ENCODE results near the gene SLC39A11.
A peak's percentile ranks its signal among the peaks of the same experiment; 100 is the strongest.
"Not testable (repeated sequence)": the region's sequence is repeated elsewhere in the genome, so short reads cannot be mapped to it uniquely, and the experiment has no call there.

Gene SLC39A11

GRCh38 chr17:73013301-73013700 lies 79.2 kb downstream of the SLC39A11 start:
- DNase-seq (ENCODE audit: low read depth, low spot score), result peak; percentile 21

DNA sequence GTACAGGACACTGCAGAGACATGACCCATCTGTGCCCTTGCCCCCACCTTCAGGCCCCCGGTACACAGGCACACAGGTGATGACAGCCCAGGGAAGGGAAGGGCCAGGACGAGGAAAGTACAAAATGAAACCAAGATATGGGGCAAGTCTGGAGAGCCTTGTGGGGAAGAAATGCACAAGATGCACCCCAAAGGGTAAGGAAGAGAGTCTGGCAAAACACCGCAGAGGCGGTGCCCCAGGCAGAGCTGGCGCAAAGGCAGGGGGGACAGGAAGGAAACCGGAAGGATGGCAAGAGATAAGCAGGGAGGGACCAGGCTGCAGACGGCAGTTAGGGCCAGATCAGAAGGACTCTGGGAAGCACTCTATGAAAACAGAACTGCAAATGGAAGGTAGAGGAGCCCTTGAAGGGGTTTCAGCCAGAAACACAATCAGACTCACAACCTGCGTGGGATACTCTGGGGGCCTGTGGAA lies 81.4 kb downstream of the SLC39A11 start:
- DNase-seq (ENCODE audit: low read depth, low spot score), result no peak

DNA sequence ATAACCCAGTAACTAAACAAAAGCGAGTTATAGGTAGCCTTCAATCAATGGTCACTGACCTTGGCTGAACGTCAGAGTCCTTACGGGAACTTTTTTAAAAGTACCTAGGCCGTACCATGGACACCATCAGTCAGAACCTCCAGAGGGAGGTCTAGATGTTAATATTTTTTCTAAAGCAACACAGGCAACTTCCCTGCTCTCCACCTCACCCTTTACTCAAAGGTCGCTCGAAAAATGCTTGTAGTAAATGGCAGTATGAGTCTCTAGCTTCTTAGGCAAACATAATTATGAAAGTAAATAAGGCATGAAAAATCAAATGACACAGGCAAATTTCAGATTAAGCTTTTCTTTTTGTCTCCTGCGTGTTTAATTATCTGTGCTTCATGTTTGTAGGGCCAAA lies 82.1 kb downstream of the SLC39A11 start:
- no peak for DNase-seq (ENCODE audit: low read depth, low spot score)

DNA sequence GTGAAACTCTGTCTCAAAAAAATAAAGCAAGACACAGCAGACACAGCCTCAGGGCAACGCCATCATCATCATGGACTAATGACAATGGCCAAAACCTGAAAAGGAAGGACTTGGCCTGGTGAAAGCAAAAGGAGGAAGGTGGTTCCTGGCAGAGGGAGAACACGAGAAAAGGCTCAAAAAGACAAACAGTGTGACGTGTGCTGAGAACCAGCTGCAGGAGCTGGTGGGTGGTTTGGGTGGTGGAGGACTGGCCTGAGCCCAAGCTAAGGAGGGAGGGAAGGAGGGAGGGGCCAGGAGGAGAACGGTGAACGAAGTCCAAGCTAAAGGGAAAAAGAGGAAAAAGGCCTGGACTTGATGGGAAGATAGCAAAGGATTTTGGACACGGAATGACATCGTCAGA lies 85.1 kb downstream of the SLC39A11 start:
- peak; percentile 55 for DNase-seq (ENCODE audit: low read depth, low spot score)

DNA sequence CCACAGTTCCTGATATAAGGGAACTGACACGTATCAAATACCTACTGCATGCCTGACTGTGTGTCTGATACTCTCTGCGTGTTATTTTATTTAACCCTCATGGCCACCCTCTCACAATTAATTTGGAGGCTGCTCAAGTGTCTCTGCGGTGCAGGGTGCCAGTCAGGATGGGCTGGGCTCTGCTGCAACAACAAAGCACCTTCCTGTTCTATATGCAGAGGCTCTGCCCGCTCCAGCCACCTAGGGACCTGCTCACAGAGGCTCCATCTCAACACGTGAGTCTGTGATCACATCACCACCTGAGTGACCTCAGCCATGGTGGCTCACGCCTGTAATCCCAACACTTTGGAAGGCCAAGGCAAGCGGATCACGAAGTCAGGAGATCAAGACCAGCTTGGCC lies 87.1 kb downstream of the SLC39A11 start:
- DNase-seq (ENCODE audit: low read depth, low spot score), result no peak

- DNase-seq (ENCODE audit: low read depth, low spot score), result no peak
These were observed 89.0 kb downstream of the SLC39A11 start for GRCh38 chr17:73003487-73003886.

GRCh38 chr17:73000832-73001231 lies 91.7 kb downstream of the SLC39A11 start:
- no peak for DNase-seq (ENCODE audit: low read depth, low spot score)

DNA sequence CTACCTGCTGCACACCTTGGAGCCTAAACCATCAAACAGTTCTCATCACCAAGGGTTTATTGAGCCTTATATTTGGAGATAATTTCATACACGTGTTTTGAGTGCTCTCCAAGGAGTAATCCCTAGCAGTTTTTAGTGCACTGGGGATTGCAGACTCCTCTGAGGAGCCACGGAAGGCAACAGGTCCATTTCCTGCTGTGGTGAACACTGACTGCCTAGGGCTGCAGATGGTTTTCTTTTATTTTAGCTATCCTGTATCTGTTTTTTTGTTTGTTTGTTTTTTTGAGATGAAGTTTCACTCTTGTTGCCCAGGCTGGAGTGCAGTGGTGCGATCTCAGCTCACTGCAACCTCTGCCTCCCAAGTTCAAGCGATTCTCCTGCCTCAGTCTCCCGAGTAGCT lies 93.0 kb downstream of the SLC39A11 start:
- not testable (repeated sequence) for DNase-seq (ENCODE audit: low read depth, low spot score)

GRCh38 chr17:72998343-72998742 lies 94.1 kb downstream of the SLC39A11 start:
- DNase-seq (ENCODE audit: low read depth, low spot score), result no peak

- no peak for DNase-seq (ENCODE audit: low read depth, low spot score)
These were observed 94.9 kb downstream of the SLC39A11 start for GRCh38 chr17:72997559-72997958.

DNA sequence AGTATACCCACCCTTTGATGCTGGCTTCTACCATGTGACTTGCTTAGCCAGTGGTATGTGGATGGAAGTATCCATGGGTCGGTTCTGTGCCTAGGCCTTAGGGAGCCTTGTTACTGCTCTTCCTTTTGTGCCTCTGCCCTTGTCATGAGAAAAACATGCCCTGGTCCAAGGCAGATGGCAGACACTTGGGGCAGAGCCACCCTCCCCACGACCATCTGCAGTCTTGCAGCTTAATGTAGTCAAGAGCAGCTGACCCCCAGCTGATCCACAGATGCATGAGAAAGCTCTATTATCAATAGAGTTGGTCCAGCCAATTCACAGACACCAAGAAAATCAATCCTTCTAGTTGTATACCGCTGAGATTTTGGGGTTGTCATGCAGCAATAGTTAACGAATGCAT lies 95.7 kb downstream of the SLC39A11 start:
- DNase-seq (ENCODE audit: low read depth, low spot score), result no peak

- no peak for DNase-seq (ENCODE audit: low read depth, low spot score)
These were observed 97.4 kb downstream of the SLC39A11 start for GRCh38 chr17:72995008-72995656.

DNA sequence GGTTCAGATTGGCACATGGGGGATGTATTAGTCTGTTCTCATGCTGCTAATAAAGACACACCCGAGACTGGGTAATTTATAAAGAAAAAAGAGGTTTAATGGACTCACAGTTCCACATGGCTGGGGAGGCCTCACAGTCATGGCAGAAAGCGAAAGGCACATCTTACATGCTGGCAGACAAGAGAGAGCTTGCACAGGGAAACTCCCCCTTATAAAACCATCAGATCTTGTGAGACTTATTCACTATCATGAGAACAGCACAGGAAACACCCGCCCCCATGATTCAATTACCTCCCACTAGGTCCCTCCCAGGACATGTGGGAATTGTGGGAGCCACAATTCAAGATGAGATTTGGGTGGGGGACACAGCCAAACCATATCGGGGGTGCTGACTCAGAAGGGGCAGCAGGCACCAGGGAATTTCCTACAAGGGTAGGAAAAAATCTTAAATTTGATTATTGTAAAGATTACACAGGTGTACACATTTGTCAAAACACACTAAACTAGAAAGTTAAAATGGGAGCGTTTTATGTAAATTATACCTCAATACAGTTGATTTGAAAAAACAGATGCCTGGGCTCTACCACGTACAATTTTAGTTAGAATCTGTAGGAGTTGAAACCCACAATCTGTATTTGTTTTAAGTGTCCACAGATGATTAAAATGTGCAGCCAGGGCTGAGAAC lies 99.6 kb downstream of the SLC39A11 start:
- DNase-seq (ENCODE audit: low read depth, low spot score), result not testable (repeated sequence)

DNA sequence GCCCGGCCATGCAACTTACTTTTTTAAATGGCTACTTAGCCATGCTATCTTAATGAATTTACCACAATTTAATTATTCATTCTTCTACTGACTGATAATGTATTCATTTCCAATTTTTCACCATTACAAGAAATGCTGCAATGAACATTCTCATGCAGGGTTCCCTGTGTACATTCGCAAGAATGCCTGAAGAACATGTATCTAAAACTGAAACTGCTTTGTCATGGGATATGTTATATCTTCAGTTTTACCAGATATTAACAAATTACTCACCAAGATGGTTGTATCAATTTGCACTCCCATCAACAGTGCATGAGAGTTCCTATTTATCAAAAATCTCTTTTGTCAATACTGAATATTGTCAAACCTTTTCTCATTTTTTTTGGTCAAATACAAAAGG lies 100.8 kb downstream of the SLC39A11 start:
- no peak for DNase-seq (ENCODE audit: low read depth, low spot score)

DNA sequence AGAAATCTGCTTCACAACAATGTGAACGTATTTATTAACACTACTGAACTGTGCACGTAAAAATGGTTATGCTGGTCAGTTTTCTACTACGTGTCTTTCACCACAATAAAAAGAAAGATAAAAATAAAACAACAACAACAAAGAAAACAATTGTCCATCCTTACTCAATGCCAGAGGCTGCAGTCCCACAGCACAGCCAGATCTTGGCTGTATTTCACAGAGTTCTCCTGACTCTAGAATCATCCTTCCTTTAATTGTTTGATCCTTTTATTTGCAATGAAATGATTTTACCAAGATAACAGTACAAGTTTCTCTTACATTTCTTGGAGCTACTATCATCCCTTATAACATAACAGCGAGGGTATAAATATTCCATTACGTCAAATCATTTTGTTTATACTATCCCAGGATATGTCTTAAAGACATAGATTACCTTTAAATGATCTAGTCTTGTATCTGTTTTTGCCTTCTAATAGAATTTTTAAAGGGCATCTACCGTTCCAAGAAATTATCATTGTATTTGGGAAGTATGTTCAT lies 103.3 kb downstream of the SLC39A11 start:
- DNase-seq (ENCODE audit: low read depth, low spot score), result no peak

DNA sequence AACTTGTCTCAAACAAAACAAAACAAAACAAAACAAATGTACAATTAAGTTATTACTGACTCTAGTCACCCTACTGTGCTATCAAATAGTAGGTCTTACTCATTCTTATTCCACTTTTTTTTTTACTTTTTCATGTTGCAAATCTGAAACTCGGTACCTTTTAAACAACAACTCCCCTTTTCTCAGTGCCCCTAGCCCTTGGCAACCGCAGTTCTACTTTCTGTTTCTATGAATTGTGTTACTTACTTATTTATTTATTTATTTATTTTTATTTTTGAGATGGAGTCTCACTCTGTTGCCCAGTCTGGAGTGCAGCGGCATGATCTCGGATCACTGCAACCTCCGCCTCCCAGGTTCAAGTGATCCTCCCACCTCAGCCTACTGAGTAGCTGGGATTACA lies 104.0 kb downstream of the SLC39A11 start:
- DNase-seq (ENCODE audit: low read depth, low spot score), result no peak

- no peak for DNase-seq (ENCODE audit: low read depth, low spot score)
These were observed 105.3 kb downstream of the SLC39A11 start for GRCh38 chr17:72987166-72987565.

GRCh38 chr17:72985882-72986720 lies 106.4 kb downstream of the SLC39A11 start:
- peak; percentile 51 for DNase-seq (ENCODE audit: low read depth, low spot score)

DNA sequence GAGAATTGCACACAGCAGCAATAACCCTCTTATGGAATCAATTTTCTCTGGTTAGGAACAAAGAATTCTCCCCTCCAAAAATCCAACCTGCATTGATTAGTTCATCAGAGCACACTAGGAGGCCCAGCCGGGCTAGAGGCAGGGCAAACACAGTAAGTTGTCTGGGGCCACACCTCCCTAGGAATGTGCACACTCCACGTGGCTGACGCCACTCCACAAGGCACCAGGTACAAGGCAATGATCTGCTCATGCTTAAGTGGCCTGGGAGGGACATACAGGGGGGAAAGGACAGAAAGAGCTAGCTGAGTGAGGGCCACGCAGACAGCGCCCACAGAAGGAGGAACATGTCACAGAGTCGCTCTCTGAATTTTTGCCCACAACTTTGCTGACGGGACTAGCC lies 107.6 kb downstream of the SLC39A11 start:
- no peak for DNase-seq (ENCODE audit: low read depth, low spot score)

DNA sequence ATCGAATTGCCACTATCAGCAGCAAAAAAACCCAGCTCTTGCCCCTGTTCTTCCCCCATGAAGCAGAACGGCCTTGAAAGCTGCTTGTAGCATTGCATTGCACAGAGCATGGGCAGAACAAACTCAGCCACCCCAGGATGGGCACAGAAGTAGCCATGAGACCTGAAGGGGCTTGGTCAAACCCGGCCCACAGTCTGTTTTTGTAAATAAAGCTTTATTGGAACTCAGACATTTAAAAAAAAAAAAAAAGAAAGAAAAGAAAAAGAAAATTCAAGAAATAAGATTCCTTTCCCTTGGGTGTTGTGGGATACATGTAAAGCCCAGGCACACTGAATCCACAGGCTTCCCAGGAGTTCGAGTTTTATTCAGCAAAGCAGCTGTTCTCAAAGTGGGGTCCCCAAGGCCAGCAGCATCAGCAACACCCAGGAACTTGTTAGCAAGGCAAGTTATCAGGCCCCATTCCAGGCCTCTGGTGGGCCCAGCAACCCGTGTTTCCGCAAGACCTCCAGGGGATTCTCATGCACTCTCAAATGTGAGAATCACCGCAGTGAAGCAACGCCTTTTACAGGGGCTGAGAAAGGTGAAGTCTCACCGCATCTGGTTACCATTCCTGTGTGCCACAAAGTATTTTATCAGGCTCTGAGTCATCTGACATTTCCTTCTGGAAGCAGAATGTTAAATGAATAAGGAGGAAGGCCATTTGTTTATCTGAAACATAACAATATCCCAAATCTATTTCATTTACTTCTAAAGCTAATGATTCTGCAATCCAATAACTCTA lies 108.2 kb downstream of the SLC39A11 start:
- DNase-seq (ENCODE audit: low read depth, low spot score), result no peak

DNA sequence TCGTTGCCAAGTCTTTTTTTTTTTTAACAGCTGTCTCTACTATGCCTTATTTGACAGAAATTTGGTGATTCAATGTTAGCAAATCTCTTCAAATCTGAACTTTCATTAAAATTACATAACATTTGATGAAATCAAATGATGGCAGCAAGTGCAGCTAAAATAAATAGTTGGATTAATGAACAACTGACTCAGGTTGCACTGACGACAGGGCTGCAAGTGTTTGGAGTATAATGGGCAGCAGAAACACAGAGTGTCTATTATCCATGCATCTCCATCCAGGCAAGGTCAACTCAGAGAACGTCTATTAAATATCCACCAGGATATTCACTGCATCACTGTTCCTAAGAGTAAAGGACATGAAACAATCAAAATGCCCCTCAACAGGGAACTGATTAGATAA lies 109.8 kb downstream of the SLC39A11 start:
- DNase-seq (ENCODE audit: low read depth, low spot score), result no peak
